Right hindlimb (tissue), 1 donor: Measurements from ENCODE around the gene SYT13.
A peak's percentile ranks its signal among the peaks of the same experiment; 100 is the strongest.
"Not testable (repeated sequence)": the region's sequence is repeated elsewhere in the genome, so short reads cannot be mapped to it uniquely, and the experiment has no call there.

ENCODE experiments used
- DNase-seq: peaks from one replicate; pipeline ENCODE4 v3.0.0-alpha.2; 2018

The SYT13 gene

DNA sequence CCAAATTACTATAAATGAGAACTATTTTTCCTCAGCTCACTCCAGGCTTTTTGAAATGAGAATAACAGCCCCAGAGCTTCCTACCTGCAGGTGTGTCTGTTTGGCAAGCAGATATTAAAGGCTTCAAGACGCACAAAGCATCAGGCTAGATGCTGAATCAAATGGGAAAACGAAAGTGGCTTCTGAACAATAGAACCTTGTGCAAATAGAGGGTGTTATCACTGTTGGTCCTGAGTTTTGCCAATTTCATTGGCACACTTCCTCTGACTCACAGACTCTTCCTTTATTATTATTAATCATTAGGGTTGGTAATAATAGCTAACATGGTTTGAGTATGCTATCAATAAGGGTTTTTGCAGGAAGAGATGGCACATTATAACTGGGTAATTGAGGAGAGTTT is 13.4 kb downstream of the SYT13 start:
- no peak for DNase-seq

DNA sequence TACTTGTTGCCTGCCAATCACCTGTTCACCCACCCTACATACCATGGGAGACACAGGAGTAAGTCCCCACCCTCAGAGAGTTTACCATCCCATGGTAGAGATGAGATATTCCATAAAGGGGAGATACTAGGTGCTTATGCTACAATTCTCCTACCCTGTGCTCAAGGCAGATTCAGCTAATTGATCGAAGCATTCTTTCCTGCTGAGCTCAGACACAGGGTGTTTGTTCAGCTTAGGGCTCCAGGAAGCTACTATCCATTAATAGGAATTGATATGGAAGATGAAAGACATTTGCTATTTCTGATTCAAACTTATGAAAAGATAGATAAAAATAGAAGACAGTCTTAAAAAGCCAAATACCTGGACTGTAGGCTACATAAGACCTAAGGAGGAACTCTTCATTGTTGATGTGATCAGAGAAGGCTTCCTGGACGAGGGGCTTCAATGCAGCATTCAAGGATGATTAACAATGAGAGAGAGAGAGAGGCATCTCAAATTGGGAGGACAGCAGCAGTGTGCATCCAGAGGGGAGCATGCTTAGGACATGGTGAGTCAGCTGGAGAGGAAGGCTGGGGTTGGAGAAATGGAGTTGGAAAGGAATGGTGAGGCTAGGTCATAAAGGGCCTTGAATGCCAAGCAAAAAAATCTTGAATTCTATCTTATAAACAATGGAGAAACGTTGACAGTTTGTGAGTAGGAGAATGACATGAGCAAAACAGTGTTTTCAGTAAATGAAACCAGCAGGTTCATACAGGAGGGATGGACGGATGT is 15.0 kb downstream of the SYT13 start:
- no peak for DNase-seq

DNA sequence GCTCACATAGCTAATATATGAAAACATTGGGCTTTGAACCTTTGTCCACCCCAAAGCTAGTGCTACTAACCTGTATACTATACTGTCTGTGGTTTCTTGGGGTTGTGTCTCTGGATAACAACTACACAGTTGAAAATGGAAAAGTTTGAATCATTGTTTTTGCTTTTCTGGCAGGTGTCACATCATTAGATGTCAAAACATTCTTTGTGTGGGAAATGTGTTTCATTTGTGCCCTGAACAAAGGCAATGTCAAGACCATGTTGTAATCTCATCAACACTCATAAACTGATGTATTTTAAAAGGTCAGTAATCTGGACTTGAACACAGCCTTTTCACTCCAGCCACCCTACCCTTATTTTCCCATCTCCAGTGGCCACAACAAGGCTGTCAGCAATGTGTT is 16.5 kb downstream of the SYT13 start:
- no peak for DNase-seq

DNA sequence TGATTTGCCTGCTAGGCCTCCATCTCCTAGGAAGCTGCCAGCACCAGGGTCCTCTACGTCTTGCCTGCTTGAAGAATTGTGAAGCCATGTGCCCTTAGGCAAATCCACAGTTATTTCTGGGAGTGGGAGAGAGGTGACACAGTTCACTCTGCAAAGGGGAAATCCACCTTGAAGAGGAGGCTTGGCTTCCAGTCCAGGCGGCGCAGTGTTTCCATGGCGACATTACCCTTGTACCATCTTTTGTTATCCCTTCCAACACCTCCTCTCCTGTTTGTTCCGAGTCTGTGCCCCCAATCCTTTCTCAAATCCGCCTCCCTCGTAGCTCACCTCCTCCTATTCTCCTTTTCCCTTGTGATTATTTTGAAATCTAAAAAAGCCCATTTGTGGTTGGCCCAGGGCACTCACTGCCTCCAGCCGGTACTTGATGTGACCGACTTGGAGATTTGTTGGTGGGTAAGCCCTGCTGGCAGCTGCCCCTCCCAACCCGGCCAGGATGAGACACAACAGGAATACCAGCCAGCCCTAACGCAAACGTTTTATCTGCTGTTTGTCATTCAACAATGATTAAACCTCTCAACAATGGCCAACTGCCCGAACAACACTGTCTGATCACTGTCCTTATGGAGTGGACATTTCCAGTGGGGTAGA is 18.4 kb downstream of the SYT13 start:
- no peak for DNase-seq

DNA sequence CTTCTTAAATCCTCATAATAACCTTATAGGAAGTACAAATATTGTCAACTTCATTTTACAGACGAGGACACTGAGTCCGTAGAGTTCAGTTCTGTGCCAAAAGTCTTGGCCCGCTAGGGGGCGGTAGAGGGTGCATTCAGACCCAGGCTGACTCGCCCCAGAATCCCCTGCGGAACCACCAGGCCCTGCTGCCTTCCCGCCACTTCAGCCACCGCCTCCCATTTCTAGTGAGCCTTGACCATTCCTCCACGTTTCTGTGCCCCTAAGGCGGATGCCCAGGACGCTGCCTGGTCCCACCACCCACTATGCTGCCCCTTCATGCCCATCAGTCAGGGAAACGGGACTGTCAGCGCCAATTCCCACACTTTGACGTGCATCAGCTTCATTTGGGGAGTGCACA is 19.1 kb downstream of the SYT13 start:
- no peak for DNase-seq

DNA sequence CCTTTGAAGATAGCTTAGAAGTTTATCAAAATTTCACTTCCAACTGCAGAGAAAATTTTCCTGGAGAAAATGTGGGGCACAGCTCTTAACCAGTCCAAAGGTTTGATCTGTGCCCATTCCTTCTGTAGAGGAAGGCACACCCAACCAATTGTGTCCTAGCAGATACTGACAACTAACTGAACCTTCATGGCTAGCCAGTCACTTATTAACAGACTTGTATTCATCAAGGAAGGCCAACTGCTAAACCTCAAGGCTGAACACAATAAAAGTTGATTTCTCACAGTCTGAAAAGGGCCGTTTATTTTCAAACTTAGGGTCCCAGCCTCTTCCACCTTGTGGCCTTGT is 19.5 kb downstream of the SYT13 start:
- DNase-seq = no peak

DNA sequence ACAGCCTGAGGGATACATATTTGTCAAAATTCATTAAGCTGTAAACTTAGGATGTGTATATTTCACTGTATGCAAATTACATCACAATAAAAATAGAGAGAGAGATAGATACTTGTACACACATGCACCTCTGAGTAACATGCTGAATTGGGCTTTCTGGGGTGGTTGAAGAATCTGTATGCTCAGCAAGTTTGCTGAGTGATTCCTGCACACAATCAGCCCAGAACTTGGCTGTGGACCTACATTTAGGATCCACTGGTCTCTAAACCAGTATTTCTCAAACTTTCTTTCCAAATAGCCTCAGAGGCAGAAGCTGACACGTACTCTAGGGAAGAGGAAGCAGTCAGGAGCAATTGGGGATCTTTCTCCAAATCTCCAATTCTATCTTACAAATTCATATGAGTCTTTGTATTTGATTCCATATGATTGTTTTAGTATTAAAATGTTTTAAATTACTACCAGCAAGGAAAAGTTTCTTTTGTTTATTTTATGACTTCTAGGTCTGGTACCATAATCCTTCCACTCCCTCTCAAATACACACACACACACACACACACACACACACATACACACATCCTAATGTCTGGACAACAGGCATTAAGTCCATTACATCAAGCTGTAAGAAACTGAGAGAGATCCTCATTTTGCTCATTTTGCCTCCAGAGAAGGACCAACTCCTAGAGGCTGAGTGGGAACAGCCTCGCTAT is 20.0 kb downstream of the SYT13 start:
- DNase-seq = no peak

DNA sequence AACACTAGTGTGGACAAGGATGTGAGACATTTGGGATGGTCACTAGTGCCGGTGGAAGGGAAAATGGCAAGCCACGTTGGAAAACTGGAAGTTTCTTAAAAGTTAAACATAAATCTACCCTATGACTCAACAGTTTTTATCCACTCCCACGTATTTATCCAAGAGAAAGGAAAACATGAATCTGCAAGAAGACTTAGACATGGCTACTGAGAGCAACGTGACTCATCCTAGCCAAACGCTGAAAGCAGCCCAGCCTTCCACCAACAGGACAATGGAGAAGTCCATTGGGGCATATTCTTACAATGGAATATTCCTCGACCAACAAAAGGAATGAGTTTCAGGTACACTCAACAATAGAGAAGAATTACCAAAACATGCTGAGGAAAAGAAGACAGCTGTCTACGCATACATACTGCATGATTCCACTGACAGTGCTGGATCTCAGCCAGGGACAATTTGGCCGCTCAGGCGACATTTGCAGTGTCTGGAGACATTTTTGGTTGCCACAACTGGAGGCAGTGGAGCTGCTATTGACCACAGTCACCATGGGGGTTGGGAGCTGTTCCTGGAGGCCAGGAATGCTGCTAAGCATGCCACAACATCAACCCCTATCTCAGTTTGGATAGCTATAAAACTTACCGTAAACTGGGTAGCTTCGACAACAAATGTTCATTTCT is 21.2 kb downstream of the SYT13 start:
- DNase-seq = no peak

DNA sequence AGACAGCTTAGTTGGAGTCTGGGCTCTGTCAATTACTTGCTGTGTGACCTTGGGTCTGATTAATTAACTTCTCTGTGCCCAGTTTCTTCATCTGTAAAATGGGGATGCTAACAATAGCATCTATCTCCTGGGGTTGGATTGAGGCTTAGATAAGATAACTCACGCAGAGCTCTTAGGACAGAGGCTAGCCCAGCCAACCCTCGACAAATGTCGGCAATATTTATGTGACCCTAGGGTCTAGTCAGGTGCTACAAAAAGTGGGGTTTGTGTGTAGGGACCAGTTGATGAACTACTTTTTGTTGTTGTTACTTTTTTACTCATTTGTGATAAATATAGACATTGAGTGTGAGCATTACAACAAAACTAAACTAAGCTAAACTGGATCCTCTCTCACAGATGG is 22.4 kb downstream of the SYT13 start:
- no peak for DNase-seq

DNA sequence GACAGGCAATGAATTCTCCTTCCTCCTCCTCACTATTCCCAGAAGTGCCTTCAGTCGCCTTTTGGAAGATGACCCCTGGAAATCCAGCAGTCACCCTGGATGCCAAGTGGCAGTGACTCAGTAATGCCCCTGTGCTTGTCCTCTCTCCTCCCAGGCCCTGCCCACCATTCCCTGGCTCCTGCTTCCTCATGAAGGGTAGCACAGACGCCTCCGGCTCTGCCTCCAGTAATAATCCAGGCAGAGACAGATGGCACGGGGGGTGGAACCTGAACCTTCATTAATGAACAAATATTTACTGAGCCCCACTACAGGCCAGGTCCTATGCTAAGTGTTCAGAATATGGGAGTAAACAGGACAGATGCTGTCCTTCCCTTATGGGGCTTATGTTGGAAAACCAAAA is 23.2 kb downstream of the SYT13 start:
- DNase-seq = no peak

DNA sequence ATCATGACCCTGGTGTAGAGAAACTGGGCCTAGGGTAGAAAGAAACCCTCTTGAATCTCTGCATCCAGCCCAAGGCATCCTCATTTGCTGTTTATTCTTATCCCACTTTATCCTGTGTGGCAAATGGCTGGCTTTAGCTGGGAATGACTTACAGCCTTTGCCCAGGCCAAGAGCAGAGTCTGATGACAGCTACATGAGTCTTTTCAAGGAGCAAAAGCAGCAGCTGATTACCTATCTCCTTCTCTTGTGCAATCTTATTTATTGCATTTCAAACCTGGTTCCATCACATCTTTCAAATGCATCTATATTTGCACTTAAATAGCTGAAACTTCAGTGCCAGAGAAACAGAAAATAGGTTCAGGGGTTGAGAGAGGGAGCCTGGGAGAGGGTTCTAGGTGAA is 26.1 kb downstream of the SYT13 start:
- no peak for DNase-seq

DNA sequence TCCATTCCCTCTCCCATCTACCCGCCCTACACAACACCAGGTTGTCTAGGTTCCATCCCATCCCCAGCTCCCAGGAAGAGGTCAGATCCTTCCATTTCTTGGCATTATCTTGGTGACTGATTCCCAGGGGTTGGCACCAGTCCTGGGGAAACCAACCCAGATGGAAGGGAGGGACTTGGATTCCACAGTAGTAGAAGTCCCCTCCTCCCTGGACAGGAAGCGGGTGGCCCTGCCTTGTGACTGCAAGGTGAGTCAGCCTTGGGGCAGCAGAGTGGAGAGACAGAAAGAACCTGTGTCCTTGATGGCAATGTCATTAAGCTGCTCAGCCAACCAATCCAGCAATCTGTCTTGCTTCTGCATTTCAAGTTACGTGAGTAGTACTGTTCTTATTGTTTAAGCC is 26.5 kb downstream of the SYT13 start:
- DNase-seq = no peak

DNA sequence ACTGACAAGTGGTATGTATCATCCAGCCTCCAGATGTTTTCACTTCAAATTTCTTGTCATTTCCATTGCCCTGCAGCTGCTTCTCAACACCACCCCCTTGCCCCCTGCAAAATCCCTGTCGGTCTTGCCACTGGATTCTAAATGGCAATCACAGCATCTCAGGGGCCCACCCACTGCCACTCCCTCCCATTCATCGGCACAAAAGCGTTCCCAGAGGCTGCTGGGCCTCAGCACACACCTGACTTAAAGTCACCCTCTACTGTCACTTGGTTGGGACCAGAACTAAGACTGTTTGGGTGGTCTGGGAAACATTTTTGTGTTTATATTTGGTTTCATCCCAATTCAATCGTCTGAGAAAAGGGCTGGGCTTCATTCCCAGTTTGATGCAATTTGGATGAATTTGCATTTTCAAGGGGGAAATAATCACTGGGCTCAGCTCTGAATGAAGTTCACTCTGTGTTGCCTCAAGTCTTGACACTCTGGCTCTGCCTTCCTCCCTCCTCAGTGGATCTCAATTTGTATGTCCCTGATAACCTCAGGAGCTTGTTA is 27.1 kb downstream of the SYT13 start:
- DNase-seq = no peak

DNA sequence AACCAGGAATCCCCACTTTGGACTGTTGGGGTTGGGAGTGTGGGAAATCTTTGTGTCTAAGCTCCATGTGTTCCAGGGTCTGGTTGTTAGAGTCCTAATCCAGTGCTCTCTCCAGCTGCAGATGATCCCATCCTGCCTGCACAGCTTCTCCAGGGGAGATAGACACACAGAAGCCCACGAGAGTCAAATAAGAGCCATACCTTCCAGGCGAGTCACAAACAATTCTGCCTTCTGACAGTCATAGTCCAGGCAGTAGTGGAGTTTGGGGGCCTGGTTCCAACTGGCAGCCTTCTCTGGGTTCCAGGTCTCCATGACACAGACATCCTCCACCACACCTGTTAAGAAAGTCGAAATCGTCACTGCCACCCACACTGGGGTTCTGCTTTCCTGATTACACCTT is 32.1 kb downstream of the SYT13 start:
- no peak for DNase-seq

DNA sequence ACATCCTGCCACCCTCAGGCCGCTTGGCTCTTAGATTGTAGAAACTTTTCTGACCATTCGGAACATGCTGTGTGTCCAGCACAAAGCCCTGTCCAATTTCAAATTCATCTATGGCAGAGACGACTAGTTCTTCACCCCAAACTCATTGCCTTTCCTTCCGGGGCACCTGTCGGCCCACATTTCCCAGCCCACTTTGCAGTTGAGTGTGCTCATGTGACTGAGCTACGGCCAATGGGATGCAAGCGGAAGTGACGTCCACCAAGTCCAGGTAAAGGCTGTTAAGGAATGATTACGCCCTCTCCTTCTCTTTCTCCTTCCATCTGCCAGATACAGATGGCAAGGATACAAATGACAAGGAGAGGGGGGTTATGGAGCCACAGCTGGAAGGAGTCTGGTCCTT is 32.5 kb downstream of the SYT13 start:
- no peak for DNase-seq

DNA sequence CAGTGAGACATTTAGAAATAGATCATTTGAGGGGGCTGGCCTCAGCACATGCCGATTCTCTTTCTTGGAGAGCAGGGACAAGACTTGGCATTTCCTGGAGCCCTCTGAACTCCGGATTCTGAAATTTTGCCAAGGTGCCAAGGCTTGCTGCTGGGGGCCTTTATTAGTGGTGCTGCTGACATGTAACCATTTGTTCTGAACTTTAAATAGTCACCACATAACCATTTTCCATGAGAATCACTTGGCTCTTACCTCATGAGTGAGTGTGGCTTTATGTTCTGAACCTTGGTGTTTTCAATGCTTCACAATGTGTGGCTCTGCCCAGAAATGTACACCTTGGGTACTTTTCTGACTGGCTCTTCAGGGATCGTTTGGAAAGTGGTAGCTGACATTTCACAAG is 33.3 kb downstream of the SYT13 start:
- no peak for DNase-seq

DNA sequence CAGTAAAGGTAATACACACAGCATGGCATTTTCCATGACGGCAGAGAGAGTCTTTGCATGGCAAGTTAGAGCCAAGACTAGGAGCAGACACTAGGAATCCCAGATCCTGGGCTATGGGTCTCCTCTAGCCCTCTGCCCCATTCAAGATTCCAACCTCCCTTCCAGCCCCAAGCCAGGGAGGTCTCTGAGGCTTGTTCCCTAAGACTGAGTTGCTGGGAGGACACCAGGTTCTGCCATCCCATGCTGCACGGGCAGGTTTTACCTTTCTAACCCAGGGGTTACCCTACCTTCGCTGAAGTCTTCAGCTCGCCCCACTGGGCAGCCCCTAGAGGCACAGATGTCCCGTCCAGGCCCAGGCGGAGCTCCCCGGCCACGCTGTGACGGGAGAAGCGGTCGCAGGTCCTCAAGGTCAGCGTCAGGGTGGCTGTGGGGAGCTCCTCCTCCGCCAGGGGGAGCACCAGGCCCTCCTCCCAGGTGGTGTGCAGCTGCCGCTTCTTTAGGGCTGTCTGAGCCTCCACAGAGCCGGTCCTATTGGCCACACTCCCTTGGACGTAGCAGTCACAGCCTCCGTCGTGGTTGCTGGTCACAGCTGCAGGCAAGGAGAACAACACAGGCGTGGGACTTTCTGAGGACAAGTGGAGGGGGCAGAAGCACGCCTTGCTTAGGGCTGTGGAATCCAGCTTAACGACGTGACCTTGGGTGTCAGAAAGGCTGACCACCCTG is 33.8 kb downstream of the SYT13 start:
- peak; percentile 46 for DNase-seq

DNA sequence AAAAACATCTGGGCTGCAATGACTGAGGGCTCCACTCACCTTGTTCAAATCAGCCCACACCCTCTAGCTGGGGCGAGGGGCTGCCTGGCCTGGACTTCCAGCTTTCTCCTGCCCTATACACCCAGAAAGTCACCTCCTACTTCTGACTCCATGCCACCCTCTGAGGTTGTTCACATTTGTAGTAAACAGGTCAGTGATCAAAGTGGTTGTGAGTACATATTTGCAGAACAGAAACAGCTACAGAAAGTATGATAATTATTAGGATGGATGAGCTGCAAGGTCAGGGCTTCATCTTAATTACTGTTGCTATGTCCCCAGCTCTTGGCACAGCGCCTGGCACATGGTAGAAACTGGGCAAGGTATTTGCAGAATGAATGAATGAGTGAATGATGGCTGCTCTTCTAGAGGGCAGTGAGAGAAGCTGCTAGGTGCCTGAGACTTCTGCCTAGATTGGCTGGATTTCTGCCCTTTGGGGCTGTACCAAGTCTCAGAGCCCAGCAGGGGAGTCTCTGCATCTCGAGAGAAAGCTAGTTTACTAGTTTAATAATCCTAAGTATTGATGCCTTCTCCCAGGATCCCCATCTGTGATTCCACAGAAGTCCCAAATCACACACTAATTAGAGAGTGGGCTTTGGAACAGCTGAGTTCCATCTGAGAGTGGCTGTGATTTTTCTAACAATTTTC is 36.0 kb downstream of the SYT13 start:
- DNase-seq = no peak

DNA sequence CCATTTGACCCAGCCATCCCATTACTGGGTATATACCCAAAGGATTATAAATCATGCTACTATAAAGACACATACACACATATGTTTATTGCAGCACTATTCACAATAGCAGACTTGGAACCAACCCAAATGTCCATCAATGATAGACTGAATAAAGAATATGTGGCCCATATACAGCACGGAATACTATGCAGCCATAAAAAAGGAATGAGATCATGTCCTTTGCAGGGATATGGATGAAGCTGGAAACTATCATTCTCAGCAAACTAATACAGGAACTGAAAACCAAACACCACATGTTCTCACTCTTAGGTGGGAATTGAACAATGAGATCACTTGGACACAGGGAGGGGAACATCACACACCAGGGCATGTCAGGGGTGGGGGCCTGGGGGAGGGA is 36.8 kb downstream of the SYT13 start:
- not testable (repeated sequence) for DNase-seq

DNA sequence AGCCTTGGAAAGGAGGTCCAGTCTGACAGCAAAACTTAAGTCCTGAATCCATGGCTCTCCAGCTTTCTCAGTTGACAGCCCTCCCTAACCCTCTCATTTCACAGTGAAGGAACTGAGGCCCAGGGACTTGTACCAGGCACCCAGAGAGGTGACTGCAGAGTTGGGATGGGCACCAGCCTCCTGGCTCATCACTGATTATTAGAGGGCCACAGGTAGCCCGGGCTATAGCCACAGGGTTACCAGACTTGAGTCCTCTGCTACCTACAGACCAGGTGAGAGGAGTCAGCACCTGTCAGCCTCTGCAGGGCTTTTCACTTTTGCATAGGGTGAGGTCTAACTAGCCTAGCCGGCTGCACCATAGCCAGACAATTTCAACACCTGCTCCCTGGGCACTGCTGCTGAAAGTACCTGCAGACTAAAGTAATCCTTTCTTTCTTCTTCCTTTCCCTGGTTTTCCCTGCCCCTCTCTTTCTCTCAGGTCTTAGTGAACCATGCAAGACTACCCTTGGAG is 37.6 kb downstream of the SYT13 start:
- no peak for DNase-seq

DNA sequence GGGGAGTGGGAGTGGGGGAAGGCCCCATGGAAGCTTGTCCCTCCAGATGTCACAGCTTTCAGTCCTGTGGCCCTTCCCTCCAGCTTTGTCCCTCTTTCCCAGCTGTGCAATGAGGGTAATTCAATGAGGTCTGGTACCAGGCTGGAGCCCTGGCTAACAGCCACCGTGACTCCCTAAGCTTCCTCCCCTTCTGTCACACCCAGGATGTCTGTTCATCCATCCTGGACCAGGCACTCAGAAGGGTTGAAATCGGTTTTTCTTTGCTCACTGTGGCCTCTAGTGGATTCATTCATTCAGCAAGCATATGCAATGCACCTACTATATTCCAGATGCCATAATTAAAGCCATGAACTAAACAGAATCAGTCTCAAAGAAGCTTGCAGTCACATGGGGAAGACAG is 38.7 kb downstream of the SYT13 start:
- DNase-seq = no peak

DNA sequence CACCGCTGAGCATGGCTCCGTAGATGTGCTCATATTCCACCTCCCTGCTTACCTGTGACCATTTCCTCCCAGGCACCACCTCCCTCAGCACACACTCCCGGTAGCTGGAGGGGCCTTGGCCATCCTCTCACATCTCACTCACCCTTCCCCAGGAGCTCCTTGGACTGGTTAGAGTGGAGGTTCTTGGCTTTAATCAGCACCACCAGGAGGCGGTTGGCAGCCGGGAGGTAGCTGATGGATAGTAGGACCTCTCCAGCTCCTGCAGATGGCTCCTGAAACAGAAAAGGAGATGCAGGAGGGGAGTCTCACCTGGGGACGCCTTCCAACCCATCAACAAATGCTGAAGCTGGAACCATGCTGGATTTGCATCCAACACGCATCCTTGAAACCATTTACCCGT is 39.9 kb downstream of the SYT13 start:
- no peak for DNase-seq
